GM19324 (cell line): Measurements from ENCODE around the gene CHID1.

ENCODE experiments used
- ATAC-seq: cut with Tn5 transposase; IDR thresholded peaks from one replicate; pipeline ENCODE4 v1.9.1; 2021; ENCODE audit warnings: mild to moderate bottlenecking, moderate library complexity; ENCODE audit not compliant: unreplicated experiment, low FRiP score

The CHID1 gene

GRCh38 chr11:867856-868358 is 42.7 kb downstream of the CHID1 start:
- no peak for ATAC-seq

DNA sequence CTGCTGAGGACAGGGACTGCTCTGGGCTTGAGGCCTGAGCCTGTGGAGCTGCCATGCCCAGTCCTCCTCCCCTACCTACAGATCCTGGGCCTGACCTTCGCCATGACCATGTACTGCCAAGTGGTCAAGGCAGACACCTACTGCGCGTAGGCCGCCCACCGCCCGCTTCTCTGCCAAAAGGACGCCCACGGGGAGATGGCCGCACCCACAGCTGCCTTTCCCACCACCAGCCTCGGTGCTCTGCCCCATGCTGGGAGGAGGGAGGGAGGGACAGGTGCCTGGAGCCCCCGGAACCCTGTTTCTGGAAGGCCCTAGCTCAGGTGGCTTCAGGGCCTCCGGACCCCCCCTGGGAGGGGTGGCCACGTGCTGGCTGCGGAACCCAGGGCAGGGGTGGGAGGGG is 44.1 kb downstream of the CHID1 start:
- no peak for ATAC-seq

DNA sequence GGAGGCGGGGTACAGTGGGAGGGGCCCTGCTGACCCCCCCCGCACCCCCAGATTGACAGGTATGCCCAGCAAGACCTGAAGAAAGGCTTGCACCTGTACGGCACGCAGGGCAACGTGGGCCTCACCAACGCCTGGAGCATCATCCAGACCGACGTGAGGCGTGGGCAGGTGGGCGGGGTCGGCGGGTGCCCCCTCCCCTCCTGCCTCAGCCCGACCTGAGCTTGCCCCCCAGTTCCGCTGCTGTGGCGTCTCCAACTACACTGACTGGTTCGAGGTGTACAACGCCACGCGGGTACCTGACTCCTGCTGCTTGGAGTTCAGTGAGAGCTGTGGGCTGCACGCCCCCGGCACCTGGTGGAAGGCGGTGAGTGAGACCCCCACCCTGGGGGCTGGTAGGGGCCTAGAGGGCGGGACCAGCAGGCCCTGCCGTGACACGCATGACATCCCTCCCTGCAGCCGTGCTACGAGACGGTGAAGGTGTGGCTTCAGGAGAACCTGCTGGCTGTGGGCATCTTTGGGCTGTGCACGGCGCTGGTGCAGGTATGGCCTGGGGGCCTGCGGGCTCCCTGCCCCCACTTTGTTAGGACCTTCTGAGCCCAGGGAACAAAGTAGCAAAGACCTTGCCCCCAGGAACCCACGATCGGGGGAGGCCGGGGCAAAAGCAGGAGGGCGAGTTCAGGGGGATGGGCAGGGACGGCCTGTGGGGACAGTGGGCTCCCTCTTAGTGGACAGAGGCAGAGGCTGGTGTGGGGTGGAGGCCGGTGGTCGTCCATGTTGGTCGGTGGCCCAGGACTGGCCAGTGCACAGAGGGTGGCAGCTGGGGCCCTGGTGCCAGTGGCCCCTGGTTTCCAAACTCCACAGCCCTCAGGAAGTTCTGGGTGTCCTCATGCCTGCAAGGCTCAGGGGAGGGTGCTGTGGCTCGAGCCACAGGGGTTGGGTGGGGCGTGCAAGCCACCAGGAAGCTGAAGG is 44.9 kb downstream of the CHID1 start:
- ATAC-seq: no peak

DNA sequence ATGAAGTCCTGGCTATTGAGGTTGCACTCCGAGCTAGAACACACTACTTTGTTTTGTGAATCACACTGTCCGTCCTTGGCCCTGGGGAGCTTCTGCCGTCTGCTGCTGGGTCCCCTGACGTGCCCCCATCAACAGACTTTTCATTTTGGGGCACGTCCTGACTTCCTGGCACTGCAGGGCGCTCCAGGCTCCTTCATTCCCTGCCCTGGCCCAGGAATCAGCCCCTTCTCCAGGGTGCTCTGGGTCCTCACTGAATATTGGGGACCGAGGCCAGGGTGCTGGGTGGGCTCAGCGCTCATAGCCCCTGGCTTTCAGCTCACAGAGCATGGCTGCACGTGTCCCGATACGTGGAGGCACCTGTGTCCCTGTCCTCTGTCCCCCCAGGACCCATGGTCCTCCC is 45.7 kb downstream of the CHID1 start:
- ATAC-seq: no peak

DNA sequence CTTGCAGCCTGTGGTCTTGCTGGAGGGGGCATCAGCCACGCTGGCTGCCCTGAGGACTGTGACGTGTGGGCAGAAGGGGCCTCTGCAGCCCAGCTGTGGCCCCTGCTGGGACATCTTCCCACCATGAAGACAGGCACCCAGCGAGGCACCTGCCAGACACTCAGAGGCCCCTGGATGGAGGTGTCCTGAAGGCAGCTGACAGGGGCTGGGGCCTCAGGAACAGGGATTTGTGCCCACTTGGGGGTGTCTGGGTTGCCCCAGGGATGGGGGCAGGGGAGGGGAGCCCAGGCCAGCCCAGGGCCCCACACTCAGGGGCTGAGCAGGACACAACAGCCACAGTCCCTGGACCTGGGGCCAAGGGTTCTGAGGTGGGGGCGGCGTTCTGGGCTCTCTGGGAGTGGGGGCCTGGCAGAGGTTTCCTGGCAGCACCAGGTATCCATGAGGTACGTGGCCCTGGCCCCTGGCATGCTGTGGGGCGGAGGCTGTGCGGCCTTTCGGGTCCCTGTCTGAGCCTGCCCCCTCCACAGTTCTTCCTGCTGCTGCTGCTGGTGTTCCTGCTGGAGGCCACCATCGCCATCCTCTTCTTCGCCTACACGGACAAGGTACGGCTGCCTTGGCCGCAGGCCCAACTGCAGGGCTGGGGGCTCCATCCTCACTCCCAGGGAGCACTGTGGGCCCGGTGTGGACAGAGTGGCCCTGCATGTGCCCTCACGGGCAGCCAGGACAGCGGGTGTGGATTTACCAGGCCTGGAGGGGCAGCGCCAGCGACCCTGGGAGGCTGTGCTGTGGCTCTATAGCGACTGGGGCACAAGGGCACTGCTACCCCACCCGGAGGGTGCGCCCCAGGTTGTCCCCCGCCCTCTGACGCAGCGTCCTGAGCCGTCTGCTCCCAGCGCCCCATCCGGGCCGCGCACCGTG is 46.4 kb downstream of the CHID1 start:
- ATAC-seq: no peak

DNA sequence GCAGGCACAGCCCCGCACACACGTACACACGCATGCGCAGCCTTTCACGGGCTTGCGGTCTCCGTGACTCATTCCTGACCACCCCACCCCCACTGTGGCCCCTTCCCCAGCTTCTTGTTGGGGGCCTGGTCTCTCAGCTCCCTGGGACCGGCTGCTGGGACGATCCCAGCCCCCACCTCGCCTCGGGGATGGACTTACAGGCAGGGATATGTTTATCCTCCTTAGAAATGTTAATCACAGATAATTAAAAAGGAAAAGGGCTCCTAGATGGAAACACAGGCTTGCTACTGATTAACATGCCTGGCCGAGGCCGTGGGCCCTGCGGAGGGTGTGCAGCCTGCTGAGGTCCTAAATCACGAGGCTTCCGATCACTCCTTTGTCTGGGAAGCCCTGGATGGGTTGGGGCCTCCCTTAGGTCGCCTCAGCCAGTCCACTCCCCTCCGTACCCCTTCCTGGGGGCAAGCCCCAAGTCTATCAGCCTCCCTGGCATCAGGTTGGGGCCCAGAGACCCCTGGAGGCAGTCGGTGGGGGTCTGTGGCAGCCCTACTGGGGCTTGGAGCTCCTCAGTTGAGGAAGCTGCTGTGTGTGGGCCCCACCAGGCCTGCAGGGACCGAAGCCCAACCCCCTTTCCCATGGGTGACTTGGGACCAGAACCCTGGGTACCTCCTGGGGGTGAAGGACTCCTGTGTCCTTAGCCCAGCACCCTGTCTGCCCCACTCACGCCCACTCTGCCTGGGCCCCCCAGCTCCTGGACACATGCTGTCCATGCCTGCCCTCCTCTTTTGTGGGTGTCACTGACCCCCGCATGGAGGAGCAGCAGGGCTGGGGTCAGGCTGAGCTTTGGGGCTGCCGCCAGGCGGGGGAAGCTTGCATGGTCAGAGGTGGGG is 47.3 kb downstream of the CHID1 start:
- no peak for ATAC-seq

DNA sequence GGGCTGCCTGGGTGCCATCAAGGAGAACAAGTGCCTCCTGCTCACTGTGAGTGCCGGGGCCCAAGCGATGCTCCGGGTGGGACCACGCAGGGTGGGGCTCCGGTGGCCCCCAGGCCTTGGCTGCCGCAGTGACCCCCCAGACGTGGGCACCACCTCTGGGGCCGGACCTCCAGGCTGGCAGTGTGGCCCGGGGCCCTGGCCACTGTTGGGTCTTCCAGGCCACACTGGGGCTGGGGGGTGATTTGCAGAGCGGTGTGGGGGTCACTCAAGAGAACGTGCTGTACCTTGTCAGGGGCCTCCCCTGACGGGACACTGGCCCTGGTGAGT is 48.0 kb downstream of the CHID1 start:
- no peak for ATAC-seq

DNA sequence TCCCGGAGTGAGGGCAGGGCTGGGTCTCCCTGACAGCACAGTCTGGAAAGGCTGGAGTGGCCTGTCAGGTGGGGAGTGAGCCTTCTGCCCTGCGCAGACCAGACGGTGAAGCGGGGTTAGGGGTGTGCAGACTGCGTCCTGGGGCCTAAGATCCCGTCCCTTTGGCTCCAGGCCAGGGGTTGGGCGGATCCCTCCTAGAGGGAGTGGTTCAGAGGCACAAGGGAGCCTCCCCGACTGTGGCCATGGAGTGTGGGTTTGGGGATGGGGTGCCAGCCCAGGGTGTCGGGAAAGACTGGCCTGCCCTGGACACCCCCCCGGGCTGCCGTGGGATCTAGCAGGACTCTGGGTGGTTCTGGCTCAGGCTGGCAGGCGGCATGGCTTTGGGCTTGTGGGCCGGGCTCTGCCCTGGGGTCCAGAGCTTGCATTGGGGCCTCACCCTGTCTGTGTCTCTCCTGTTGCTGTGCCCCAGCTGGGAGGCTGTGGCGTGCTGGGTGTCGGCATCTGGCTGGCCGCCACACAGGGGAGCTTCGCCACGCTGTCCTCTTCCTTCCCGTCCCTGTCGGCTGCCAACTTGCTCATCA is 48.4 kb downstream of the CHID1 start:
- no peak for ATAC-seq

DNA sequence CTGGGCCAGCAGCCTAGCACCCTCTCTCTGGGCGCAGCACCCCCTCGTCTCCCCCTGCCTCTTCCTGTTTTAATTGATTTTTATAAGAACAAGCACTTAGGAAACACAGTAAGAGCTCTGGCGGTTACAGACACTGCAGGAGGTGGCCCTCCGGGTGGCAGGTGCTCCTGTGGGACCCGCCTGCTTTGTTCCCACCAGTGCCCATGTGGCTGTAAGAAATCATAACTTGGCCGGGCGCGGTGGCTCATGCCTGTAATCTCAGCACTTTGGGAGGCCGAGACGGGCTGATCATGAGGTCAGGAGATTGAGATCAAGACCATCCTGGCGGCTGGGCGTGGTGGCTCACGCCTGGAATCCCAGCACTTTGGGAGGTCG is 49.5 kb downstream of the CHID1 start:
- no peak for ATAC-seq

DNA sequence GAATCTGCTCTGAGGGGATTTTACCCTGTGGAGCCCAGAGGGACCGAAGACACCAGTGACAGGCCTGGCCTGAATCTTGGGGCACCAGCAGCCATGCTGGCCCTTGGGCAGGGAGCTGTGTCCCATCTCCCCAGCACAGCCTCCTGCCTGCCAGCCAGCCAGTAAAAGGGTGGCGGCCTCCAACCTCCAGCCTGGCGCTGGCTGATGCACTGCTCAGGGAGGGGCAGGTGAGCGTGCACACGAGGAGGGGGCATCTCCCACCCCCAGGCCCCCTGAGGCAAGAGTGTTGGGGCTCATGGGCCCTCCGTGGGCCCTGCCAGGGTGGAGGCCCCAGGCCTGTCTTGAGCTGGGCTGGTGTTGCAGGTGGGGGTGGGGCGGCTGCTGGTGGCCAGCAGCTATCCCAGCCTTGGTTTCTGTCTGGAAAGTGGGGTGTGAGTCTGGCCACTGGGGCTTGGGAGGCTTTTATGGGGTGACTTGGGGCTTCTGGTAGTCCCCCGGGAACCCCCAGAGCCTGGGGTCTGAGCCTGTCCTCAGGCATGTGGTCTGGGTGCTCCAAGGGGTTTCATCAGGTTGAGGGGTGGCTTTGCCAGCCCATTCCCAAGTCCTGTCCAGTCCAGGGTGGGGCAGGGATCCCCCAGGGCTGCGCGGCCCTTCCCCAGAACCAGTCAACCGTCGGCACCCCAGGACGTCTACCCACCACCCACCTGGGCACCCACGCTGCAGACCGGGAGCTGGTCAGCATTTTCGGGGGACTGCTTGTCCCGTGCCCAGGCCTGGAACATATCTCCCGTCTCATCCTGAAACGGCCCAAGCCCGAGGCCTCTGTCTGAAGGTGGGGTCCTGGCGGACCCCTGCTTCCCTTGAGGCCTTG is 50.1 kb downstream of the CHID1 start:
- no peak for ATAC-seq

DNA sequence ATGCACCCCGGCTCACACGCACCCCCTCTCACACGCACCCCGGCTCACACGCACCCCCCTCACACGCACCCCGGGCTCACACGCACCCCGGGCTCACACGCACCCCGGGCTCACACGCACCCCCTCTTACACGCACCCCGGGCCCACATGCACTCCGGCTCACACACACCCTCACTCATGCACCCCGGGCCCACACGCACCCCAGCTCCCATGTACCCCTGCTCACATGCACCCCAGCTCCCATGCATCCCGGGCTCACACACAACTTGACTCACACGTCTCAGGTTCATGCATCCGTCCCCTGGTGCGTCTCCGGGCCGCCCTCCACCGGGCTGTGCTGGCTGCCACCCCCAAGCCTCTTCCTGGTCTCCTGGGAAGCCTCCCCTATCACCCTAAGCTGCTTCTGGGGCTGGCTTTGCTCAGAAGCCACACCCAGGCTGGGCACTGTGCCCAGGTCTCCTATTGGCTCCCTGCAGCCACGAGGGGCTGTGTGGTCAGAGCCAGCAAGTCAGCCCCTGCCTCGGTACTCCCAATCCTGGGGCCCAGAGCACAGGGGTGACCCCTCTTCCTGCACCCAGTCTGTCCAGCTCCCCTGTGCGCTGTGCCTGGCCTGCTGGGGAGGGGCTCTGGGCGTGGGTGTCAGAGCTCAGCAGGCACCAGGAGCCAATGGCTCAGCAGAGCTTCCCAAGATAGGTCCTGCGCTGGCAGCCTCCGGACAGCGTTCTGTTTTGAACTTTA is 51.0 kb downstream of the CHID1 start:
- ATAC-seq: no peak

DNA sequence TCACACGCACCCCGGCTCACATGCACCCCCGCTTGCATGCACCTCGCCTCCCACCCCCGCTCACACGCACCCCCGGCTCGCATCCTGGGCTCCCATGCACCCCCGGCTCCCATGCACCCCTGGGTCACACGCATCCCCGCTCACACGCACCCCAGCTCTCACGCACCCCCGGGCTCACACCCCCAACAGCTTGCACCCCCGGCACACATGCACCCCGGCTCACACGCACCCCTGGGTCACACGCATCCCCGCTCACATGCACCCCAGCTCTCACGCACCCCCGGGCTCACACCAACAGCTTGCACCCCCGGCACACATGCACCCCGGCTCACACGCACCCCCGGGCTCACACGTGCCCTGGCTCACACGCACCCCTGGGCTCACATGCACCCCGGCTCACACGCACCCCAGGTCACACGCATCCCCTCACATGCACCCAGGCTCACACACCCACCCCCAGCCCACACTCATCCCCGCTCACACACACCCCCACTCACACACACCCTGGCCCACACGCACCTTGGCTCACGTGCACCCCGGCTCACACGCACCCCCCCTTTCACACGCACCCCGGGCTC is 51.8 kb downstream of the CHID1 start:
- ATAC-seq: no peak

- ATAC-seq: no peak
Observed at GRCh38 chr11:858053-858761, 52.4 kb downstream of the CHID1 start.

- no peak for ATAC-seq
Observed at GRCh38 chr11:856397-856796, 54.2 kb downstream of the CHID1 start.

DNA sequence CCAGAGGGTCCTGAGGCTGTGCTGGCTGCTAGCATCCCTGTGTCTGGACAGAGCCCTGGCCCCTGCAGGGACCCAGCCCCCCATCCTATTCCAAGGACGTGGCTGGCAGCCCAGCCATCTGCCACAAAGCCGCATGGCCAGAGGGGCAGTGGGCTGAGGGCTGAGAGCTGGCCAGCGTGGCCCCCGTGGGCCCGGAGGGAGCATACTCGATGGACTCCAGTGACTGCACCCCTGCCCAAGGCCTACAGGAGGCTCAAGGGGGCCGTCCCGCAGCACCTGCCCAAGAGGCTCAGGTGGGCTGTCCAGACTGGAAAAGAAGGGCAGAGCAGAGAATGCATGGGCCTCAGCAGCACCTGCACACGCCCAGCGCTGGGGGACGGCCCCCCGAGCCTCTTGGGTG is 54.8 kb downstream of the CHID1 start:
- ATAC-seq: no peak

GRCh38 chr11:855330-855674 is 55.3 kb downstream of the CHID1 start:
- no peak for ATAC-seq

GRCh38 chr11:854601-855329 is 55.8 kb downstream of the CHID1 start:
- no peak for ATAC-seq
